Suprapubic skin (tissue), 4 donors: ENCODE measurements around the gene RGS11.

Experiments
- CTCF ChIP-seq, 2 donors: fragments of 200-600 bp in 1 of 2; fragments of 450-650 bp in 1 of 2; sonication (generic) in 1 of 2; IDR thresholded peaks; one replicate each; pipeline ENCODE4 v1.5.1; 2016 to 2019; ENCODE audit warnings: antibody characterized with exemption in 2 of 2, mild to moderate bottlenecking in 1 of 2, moderate library complexity in 1 of 2
- EP300 ChIP-seq: sonication (generic); formaldehyde crosslinking; IDR thresholded peaks from one replicate; pipeline ENCODE4 v1.6.1; 2017; ENCODE audit warnings: antibody characterized with exemption
- POLR2A ChIP-seq, 2 donors: fragments of 450-650 bp; IDR thresholded peaks; one replicate each; pipeline ENCODE4 v1.6.1; 2017; ENCODE audit warnings: antibody characterized with exemption in 2 of 2, mild to moderate bottlenecking in 2 of 2, moderate library complexity in 2 of 2
- POLR2AphosphoS5 ChIP-seq, 3 donors: sonication (generic); formaldehyde crosslinking; IDR thresholded peaks; one replicate each; pipeline ENCODE4 v1.6.1; 2017; ENCODE audit warnings: antibody characterized with exemption in 3 of 3

GRCh38 chr16:283033-283805, 7.5 kb upstream of the RGS11 start, which contains the start of gene PDIA2:
- no peak for TF ChIP-seq CTCF (IDR thresholded peaks at IDR 0.05)
- no peak for TF ChIP-seq POLR2A (IDR thresholded peaks at IDR 0.05)
- TF ChIP-seq EP300 = no peak
- no peak for TF ChIP-seq POLR2AphosphoS5 (IDR thresholded peaks at IDR 0.05)
